IMR-90 (cell line): ENCODE results near the gene ATG5. TPM values are rescaled to one million over a fixed set of nuclear protein-coding genes. Genes with fewer than 3 reads are reported as not detected.

ENCODE experiments used
- ATAC-seq: fragments of 200-7000 bp; cut with Tn5 transposase; 2 replicates; pipeline ENCODE4 v1.9.1; 2020; ENCODE audit warnings: low read depth, mild to moderate bottlenecking, moderate library complexity
- BruUV-seq: library from RNA; stranded (reverse); fragments of 400-500 nt; replicated peaks from 2 replicates; lab custom pipeline; 2021; lab: Mats Ljungman, UMichigan
- CTCF ChIA-PET: fragments of 300-600 bp; formaldehyde crosslinking; extraction: SDS; loops from one replicate; lab custom pipeline; 2021; ENCODE audit warnings: antibody characterized with exemption; lab: Yijun Ruan, JAX
- POLR2A ChIA-PET: fragments of 300-600 bp; sonication (Branson Sonifier 250); formaldehyde crosslinking; loops from one replicate; lab custom pipeline; 2022; ENCODE audit warnings: antibody characterized with exemption; ENCODE audit not compliant: unreplicated experiment; lab: Charles Lee
- DNase-seq: peaks from one replicate; pipeline ENCODE4 v3.0.0; 2013
- H2AFZ ChIP-seq: replicated peaks from 2 replicates; pipeline ENCODE3; 2013; ENCODE audit warnings: low read length, mild to moderate bottlenecking; ENCODE audit not compliant: poor library complexity
- H2AK5ac ChIP-seq: 2 replicates; pipeline ENCODE4 v1.6.1; 2013; ENCODE audit warnings: low read depth, low read length, inconsistent platforms
- H2AK9ac ChIP-seq: replicated peaks from 2 replicates; pipeline ENCODE3; 2013; ENCODE audit warnings: mild to moderate bottlenecking, low read depth, low read length, moderate library complexity; ENCODE audit not compliant: poor library complexity
- H2BK120ac ChIP-seq: 2 replicates; pipeline ENCODE4 v1.6.1; 2013; ENCODE audit warnings: low read depth, low read length, inconsistent platforms
- H2BK15ac ChIP-seq: 3 replicates; pipeline ENCODE4 v1.6.1; 2013; ENCODE audit warnings: low read depth, low read length, inconsistent platforms
- H2BK20ac ChIP-seq: 2 replicates; pipeline ENCODE4 v1.6.1; 2013; ENCODE audit warnings: low read depth, mild to moderate bottlenecking, inconsistent platforms, low read length, moderate library complexity
- H2BK5ac ChIP-seq: 2 replicates; pipeline ENCODE4 v1.6.1; 2013; ENCODE audit warnings: mild to moderate bottlenecking, low read depth, low read length, inconsistent platforms; ENCODE audit not compliant: poor library complexity, severe bottlenecking
- H3K14ac ChIP-seq: replicated peaks from 2 replicates; pipeline ENCODE4 v1.6.1; 2013; ENCODE audit warnings: low read depth, low read length, inconsistent platforms
- H3K18ac ChIP-seq: 2 replicates; pipeline ENCODE4 v1.6.1; 2013; ENCODE audit warnings: low read depth, low read length, control low read depth
- H3K23ac ChIP-seq: 2 replicates; pipeline ENCODE4 v1.6.1; 2013; ENCODE audit warnings: low read depth, low read length, inconsistent platforms
- H3K27ac ChIP-seq: 2 replicates; pipeline ENCODE4 v1.5.1; 2013; ENCODE audit warnings: mild to moderate bottlenecking, control low read depth, low read length; ENCODE audit not compliant: insufficient read depth
- H3K27me3 ChIP-seq: 2 replicates; pipeline ENCODE4 v1.6.1; 2013; ENCODE audit warnings: low read length; ENCODE audit not compliant: control insufficient read depth, insufficient read depth
- H3K36me3 ChIP-seq: 2 replicates; pipeline ENCODE4 v1.6.1; 2013; ENCODE audit warnings: low read length, mixed read lengths; ENCODE audit not compliant: control insufficient read depth, insufficient read depth
- H3K4ac ChIP-seq: 2 replicates; pipeline ENCODE4 v1.6.1; 2013; ENCODE audit warnings: low read depth, low read length, inconsistent platforms
- H3K4me1 ChIP-seq: 2 replicates; pipeline ENCODE4 v1.6.1; 2013; ENCODE audit warnings: low read length, mixed read lengths; ENCODE audit not compliant: control insufficient read depth, insufficient read depth
- H3K4me2 ChIP-seq: 2 replicates; pipeline ENCODE4 v1.6.1; 2013; ENCODE audit warnings: low read depth, mild to moderate bottlenecking, control low read depth, low read length, moderate library complexity
- H3K4me3 ChIP-seq: 2 replicates; pipeline ENCODE4 v1.5.1; 2013; ENCODE audit warnings: low read depth, mild to moderate bottlenecking, control low read depth, low read length, moderate library complexity; ENCODE audit not compliant: insufficient read depth
- H3K56ac ChIP-seq: 2 replicates; pipeline ENCODE4 v1.6.1; 2013; ENCODE audit warnings: low read length, inconsistent platforms; ENCODE audit not compliant: insufficient read depth; ENCODE audit errors: extremely low read depth
- H3K79me1 ChIP-seq, 2 experiments: 2 replicates each; pipeline ENCODE4 v1.6.1; 2013; ENCODE audit warnings: low read length in 2 of 2, inconsistent platforms in 1 of 2, low read depth in 1 of 2
- H3K9ac ChIP-seq: 2 replicates; pipeline ENCODE4 v1.6.1; 2013; ENCODE audit warnings: low read depth, low read length, control low read depth
- H3K9me1 ChIP-seq: 2 replicates; pipeline ENCODE4 v1.6.1; 2013; ENCODE audit warnings: low read length, inconsistent platforms; ENCODE audit not compliant: insufficient read depth
- H3K9me3 ChIP-seq: 2 replicates; pipeline ENCODE4 v1.6.1; 2013; ENCODE audit warnings: low read length; ENCODE audit not compliant: control insufficient read depth, insufficient read depth
- H4K20me1 ChIP-seq: 2 replicates; pipeline ENCODE4 v1.6.1; 2013; ENCODE audit warnings: low read length, inconsistent platforms; ENCODE audit not compliant: insufficient read depth
- H4K5ac ChIP-seq: 2 replicates; pipeline ENCODE4 v1.6.1; 2013; ENCODE audit warnings: mild to moderate bottlenecking, low read depth, low read length, control low read depth
- H4K8ac ChIP-seq, 2 experiments: 2 replicates each; pipeline ENCODE4 v1.6.1; 2013; ENCODE audit warnings: low read depth in 2 of 2, low read length in 2 of 2, control low read depth in 1 of 2, inconsistent platforms in 1 of 2
- H4K91ac ChIP-seq: 2 replicates; pipeline ENCODE4 v1.6.1; 2013; ENCODE audit warnings: low read depth, low read length, inconsistent platforms; ENCODE audit not compliant: insufficient read depth
- BHLHE40 ChIP-seq: fragments of 150-350 bp; IDR thresholded peaks from 2 replicates; pipeline ENCODE4 v1.6.1; 2016; ENCODE audit warnings: mild to moderate bottlenecking, low read depth, low read length
- CEBPB ChIP-seq: IDR thresholded peaks from 2 replicates; pipeline ENCODE4 v1.6.1; 2012; ENCODE audit warnings: low read depth, low read length, improper control_type of control experiment
- CHD1 ChIP-seq: IDR thresholded peaks from 2 replicates; pipeline ENCODE4 v1.6.1; 2012; ENCODE audit warnings: low read depth, low read length, improper control_type of control experiment
- CTCF ChIP-seq: conservative IDR thresholded peaks from 2 replicates; pipeline ENCODE4 v1.5.1; 2012; ENCODE audit warnings: mild to moderate bottlenecking, low read depth, low read length, improper control_type of control experiment
- FOS ChIP-seq: fragments of 150-350 bp; IDR thresholded peaks from 2 replicates; pipeline ENCODE4 v1.6.1; 2016; ENCODE audit warnings: low read depth, low read length
- MAFK ChIP-seq: IDR thresholded peaks from 2 replicates; pipeline ENCODE4 v1.6.1; 2012; ENCODE audit warnings: low read depth, low read length, improper control_type of control experiment
- MAZ ChIP-seq: IDR thresholded peaks from 2 replicates; pipeline ENCODE4 v1.6.1; 2012; ENCODE audit warnings: low read depth, mild to moderate bottlenecking, low read length, improper control_type of control experiment, moderate library complexity, borderline replicate concordance
- MXI1 ChIP-seq: IDR thresholded peaks from 2 replicates; pipeline ENCODE4 v1.6.1; 2012; ENCODE audit warnings: low read depth, mild to moderate bottlenecking, low read length, moderate library complexity, borderline replicate concordance
- NFE2L2 ChIP-seq: fragments of 150-350 bp; IDR thresholded peaks from 2 replicates; pipeline ENCODE4 v1.6.1; 2016; ENCODE audit warnings: low read depth, mild to moderate bottlenecking, low read length
- POLR2A ChIP-seq: IDR thresholded peaks from 2 replicates; pipeline ENCODE4 v1.6.1; 2012; ENCODE audit warnings: mild to moderate bottlenecking, low read depth, low read length
- RAD21 ChIP-seq: IDR thresholded peaks from 2 replicates; pipeline ENCODE4 v1.6.1; 2012; ENCODE audit warnings: low read length, improper control_type of control experiment
- RCOR1 ChIP-seq: IDR thresholded peaks from 2 replicates; pipeline ENCODE4 v1.6.1; 2012; ENCODE audit warnings: mild to moderate bottlenecking, low read length, improper control_type of control experiment; ENCODE audit not compliant: insufficient replicate concordance
- RFX5 ChIP-seq: IDR thresholded peaks from 2 replicates; pipeline ENCODE4 v1.8.0; 2012; ENCODE audit warnings: low read depth, mild to moderate bottlenecking, low read length, moderate library complexity
- SMC3 ChIP-seq: fragments of 150-350 bp; IDR thresholded peaks from 2 replicates; pipeline ENCODE4 v1.6.1; 2016; ENCODE audit warnings: low read depth, mild to moderate bottlenecking, antibody characterized with exemption, low read length, moderate library complexity
- WGBS, 2 experiments: methylation state at CpG; one replicate each; pipeline versions ENCODE4 v1.1.5 to v1.1.7; 2013; ENCODE audit warnings: missing lambda C conversion rate in 2 of 2; ENCODE audit not compliant: insufficient read length in 1 of 2; ENCODE audit errors: extremely low coverage in 2 of 2; 5-methylcytosine and 5-hydroxymethylcytosine counted together
- dilution Hi-C: fragments of 300-500 bp; cut with HindIII; formaldehyde crosslinking; loops from one replicate; pipeline ENCODE4 v1.14.3; 2018; ENCODE audit warnings: low sequenced_read_pairs; ENCODE audit not compliant: unreplicated experiment
- in situ Hi-C: fragments of 300-500 bp; cut with MboI; formaldehyde crosslinking; loops from 3 replicates; pipeline ENCODE4 v1.14.3; 2019; ENCODE audit warnings: low sequenced_read_pairs, inconsistent platforms, mixed read lengths
- intact Hi-C: fragments of 100-400 bp; cut with micrococcal nuclease; formaldehyde crosslinking; loops from 2 replicates; pipeline ENCODE4 v1.10.0; 2022
- polyA plus RNA-seq, 3 experiments: library from polyadenylated mRNA; depleted of rRNA; stranded (reverse); fragments of >200 nt; gene quantifications; 2 replicates each; pipeline ENCODE4 v1.2.3, GENCODE V29; 2012; ENCODE audit warnings: low replicate concordance in 1 of 3
- total RNA-seq: library from RNA; depleted of rRNA; stranded (reverse); fragments of >200 nt; gene quantifications from 2 replicates; pipeline ENCODE4 v1.2.3, GENCODE V29; 2012
- TF ChIP-seq, protein P1 (sequence below): fragments of 150-350 bp; IDR thresholded peaks from 2 replicates; pipeline ENCODE4 v1.6.1; 2017; ENCODE audit warnings: mild to moderate bottlenecking, antibody characterized with exemption, low read length, low read depth
- TF ChIP-seq, protein P2 (sequence below): fragments of 150-350 bp; IDR thresholded peaks from 2 replicates; pipeline ENCODE4 v1.6.1; 2016; ENCODE audit warnings: low read depth, mild to moderate bottlenecking, low read length, moderate library complexity, borderline replicate concordance

The ATG5 gene
- total and polyA plus RNA-seq, 2 of the 4 experiments (the other 2 are of a cell fraction), result 13.5 to 28.0 TPM

DNA sequence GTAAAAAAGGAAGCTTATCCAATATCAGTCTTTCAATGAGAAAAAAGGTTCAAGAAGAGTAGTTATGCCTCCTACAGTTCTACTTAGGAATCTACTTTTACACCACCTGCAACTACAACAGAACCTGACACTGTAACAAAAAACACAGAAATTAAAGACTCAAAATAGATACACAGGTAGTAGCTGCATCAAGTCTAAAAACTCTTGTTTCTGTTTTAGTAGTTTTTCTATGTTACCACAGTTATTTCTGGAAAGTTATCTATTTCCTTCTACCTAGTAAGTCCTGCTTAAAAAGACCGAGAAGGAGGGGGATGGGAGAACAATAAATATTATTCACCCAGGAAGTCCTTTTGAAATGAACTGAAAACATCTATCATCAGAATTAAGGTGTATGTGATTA is 52.5 kb downstream of the ATG5 start:
- no peak overlapping the region for H3K9ac ChIP-seq
- in situ Hi-C loops, result no loop called here
- intact Hi-C loops, result no loop called here
- TF ChIP-seq SMC3 (no peak), MAFK (no peak), MAZ (no peak), FOS (no peak), MXI1 (no peak), CHD1 (no peak), RAD21 (no peak), NFE2L2 (no peak), BHLHE40 (no peak), CEBPB (no peak), RFX5 (no peak), CTCF (no peak), RCOR1 (no peak), POLR2A (no peak)
- TF ChIP-seq, protein P1, sequence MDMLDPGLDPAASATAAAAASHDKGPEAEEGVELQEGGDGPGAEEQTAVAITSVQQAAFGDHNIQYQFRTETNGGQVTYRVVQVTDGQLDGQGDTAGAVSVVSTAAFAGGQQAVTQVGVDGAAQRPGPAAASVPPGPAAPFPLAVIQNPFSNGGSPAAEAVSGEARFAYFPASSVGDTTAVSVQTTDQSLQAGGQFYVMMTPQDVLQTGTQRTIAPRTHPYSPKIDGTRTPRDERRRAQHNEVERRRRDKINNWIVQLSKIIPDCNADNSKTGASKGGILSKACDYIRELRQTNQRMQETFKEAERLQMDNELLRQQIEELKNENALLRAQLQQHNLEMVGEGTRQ, result no peak
- TF ChIP-seq, protein P2, sequence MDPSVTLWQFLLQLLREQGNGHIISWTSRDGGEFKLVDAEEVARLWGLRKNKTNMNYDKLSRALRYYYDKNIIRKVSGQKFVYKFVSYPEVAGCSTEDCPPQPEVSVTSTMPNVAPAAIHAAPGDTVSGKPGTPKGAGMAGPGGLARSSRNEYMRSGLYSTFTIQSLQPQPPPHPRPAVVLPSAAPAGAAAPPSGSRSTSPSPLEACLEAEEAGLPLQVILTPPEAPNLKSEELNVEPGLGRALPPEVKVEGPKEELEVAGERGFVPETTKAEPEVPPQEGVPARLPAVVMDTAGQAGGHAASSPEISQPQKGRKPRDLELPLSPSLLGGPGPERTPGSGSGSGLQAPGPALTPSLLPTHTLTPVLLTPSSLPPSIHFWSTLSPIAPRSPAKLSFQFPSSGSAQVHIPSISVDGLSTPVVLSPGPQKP, result no peak
- no peak overlapping the region for H3K4me3 ChIP-seq
- H2BK120ac ChIP-seq, result no peak overlapping the region
- peaks cover 6% of the 10 kb centered on the region for H3K36me3 ChIP-seq
- dilution Hi-C loops, result no loop called here
- no peak overlapping the region for H4K5ac ChIP-seq
- ATAC-seq (no peak), DNase-seq (no peak)
- no peaks in the 10 kb centered on the region for H3K4me1 ChIP-seq
- H4K91ac ChIP-seq, result no peak overlapping the region
- H3K56ac ChIP-seq, result no peak overlapping the region
- H3K14ac ChIP-seq, result no peak overlapping the region
- H3K27ac ChIP-seq, result no peak overlapping the region
- H3K23ac ChIP-seq, result no peak overlapping the region
- H3K27me3 ChIP-seq, result no peaks in the 10 kb centered on the region
- no peak overlapping the region for H2BK20ac ChIP-seq
- no peak overlapping the region for H2BK5ac ChIP-seq
- H4K8ac ChIP-seq, result no peak overlapping the region
- H2AK9ac ChIP-seq, result no peak overlapping the region
- no peak overlapping the region for H2AFZ ChIP-seq
- POLR2A ChIA-PET, result no interaction called here
- H3K9me1 ChIP-seq, result no peaks in the 10 kb centered on the region
- CTCF ChIA-PET, result no interaction called here
- H2BK15ac ChIP-seq, result no peak overlapping the region
- H3K18ac ChIP-seq, result no peak overlapping the region
- BruUV-seq, result no TSS peak
- H3K4me2 ChIP-seq, result no peak overlapping the region
- no peaks in the 10 kb centered on the region for H4K20me1 ChIP-seq
- H3K9me3 ChIP-seq, result no peaks in the 10 kb centered on the region
- WGBS, 2 experiments, result no CpG with 5 or more reads among the region's 1 CpG
- H3K79me1 ChIP-seq, result peaks cover 29 to 30% of the 10 kb centered on the region in 2 experiments
- H2AK5ac ChIP-seq, result no peak overlapping the region
- H3K4ac ChIP-seq, result no peak overlapping the region
